Measurements from ENCODE around the gene ANO4.
A peak's percentile ranks its signal among the peaks of the same experiment; 100 is the strongest.
"Not testable (repeated sequence)": the region's sequence is repeated elsewhere in the genome, so short reads cannot be mapped to it uniquely, and the experiment has no call there.

The ANO4 gene

DNA sequence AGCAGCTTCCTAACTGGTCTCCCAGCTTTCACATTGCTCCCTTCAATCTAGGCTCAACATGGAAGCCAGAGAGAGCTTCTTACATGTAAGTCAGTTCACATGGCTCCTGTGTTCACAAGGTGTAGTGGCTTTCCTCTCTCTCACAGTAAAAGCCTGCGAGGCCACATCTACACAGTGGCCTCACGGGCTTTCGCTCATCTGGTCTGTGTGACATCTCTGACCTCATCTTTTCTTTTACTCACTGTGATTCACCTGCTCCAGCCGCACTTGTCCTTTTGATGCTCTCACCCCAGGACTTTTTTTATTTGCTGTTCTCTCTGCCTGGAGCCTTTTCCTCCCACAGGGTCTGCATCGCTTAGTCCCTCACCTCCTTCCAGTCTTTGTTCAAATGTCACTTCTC, 293.3 kb downstream of the ANO4 start:
- Histone ChIP-seq H2BK120ac (ENCODE audit: low read depth, low read length) (no peak overlapping the region), H3K4me2 (ENCODE audit: insufficient read depth, low read length, poor library complexity, severe bottlenecking) (no peak overlapping the region), H3K18ac (ENCODE audit: low read length) (no peak overlapping the region), H3K4me3 (ENCODE audit: low read length in 2 of 2) (no peak overlapping the region), H3K27ac (replicated peaks; ENCODE audit: low read length) (no peak overlapping the region), H4K91ac (ENCODE audit: low read depth, low read length, poor library complexity) (no peak overlapping the region), H4K8ac (ENCODE audit: low read depth, low read length) (no peak overlapping the region), H3K4me1 (ENCODE audit: control insufficient read depth in 2 of 2, insufficient read depth in 1 of 2, low read depth in 1 of 2, low read length in 2 of 2) (peaks cover 0 to 3% of the 10 kb centered on the region in 2 donors), H3K36me3 (replicated peaks in 1 of 2; ENCODE audit: control insufficient read depth in 2 of 2, insufficient read depth in 2 of 2, low read length in 2 of 2) (no peaks in the 10 kb centered on the region), H3K4ac (ENCODE audit: low read length) (no peak overlapping the region), H3K9ac (ENCODE audit: low read depth, low read length, poor library complexity) (no peak overlapping the region), H3K27me3 (ENCODE audit: control insufficient read depth in 3 of 3, insufficient read depth in 3 of 3, low read depth in 1 of 3, low read length in 3 of 3) (no peaks in the 10 kb centered on the region), H2BK15ac (ENCODE audit: low read length) (no peak overlapping the region), H2AFZ (ENCODE audit: low read length) (peak overlapping the region; percentile 7), H2AK5ac (ENCODE audit: low read depth, low read length) (no peak overlapping the region), H2BK12ac (ENCODE audit: low read length) (no peak overlapping the region), H3K9me3 (replicated peaks in 1 of 2; ENCODE audit: control insufficient read depth in 2 of 2, insufficient read depth in 1 of 2, low read depth in 1 of 2, low read length in 2 of 2) (no peaks in the 10 kb centered on the region), H3K23ac (ENCODE audit: low read depth, low read length, poor library complexity) (no peak overlapping the region), H2BK5ac (ENCODE audit: low read length) (no peak overlapping the region), H3K79me1 (ENCODE audit: low read depth, low read length) (no peaks in the 10 kb centered on the region), H3K14ac (ENCODE audit: low read length) (no peak overlapping the region)
- no peak for DNase-seq (ENCODE audit: low spot score)
- WGBS, 2 donors (ENCODE audit: extremely low coverage in 2 of 2, insufficient read length in 2 of 2, insufficient replicate concordance in 1 of 2) = no CpG with 5 or more reads among the region's 5 CpGs

DNA sequence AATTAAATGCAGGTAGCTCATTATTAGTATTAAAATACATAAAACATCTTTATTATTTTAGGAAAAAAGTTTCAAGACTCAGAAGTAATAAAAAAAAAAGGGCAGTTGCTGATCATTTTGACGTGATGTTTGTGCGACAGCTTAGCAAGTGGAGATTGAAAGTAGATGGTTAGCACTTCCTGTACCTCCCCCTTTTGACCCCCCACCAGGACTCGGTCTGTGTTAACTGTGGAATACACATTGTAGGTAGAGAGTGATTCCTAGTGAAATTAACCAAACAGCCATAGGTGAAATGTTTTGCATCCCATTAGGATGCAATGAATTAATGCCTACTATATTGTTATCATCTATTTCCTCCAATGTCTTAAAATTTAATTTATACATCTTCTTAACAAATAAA, 294.7 kb downstream of the ANO4 start:
- H2AK5ac ChIP-seq (ENCODE audit: low read depth, low read length) = no peak overlapping the region
- H3K79me1 ChIP-seq (ENCODE audit: low read depth, low read length) = no peaks in the 10 kb centered on the region
- no CpG with 5 or more reads among the region's 3 CpGs for WGBS, 2 donors (ENCODE audit: extremely low coverage in 2 of 2, insufficient read length in 2 of 2, insufficient replicate concordance in 1 of 2)
- H2BK12ac ChIP-seq (ENCODE audit: low read length) = no peak overlapping the region
- no peak overlapping the region for H3K4me3 ChIP-seq (ENCODE audit: low read length in 2 of 2)
- H3K18ac ChIP-seq (ENCODE audit: low read length) = no peak overlapping the region
- no peak for DNase-seq (ENCODE audit: low spot score)
- H4K91ac ChIP-seq (ENCODE audit: low read depth, low read length, poor library complexity) = no peak overlapping the region
- no peak overlapping the region for H4K8ac ChIP-seq (ENCODE audit: low read depth, low read length)
- no peak overlapping the region for H2AFZ ChIP-seq (ENCODE audit: low read length)
- no peak overlapping the region for H2BK120ac ChIP-seq (ENCODE audit: low read depth, low read length)
- no peak overlapping the region for H2BK15ac ChIP-seq (ENCODE audit: low read length)
- no peaks in the 10 kb centered on the region for H3K9me3 ChIP-seq (replicated peaks in 1 of 2; ENCODE audit: control insufficient read depth in 2 of 2, insufficient read depth in 1 of 2, low read depth in 1 of 2, low read length in 2 of 2)
- H3K27me3 ChIP-seq (ENCODE audit: control insufficient read depth in 3 of 3, insufficient read depth in 3 of 3, low read depth in 1 of 3, low read length in 3 of 3) = no peaks in the 10 kb centered on the region
- peaks cover 0 to 3% of the 10 kb centered on the region in 2 donors for H3K4me1 ChIP-seq (ENCODE audit: control insufficient read depth in 2 of 2, insufficient read depth in 1 of 2, low read depth in 1 of 2, low read length in 2 of 2)
- no peak overlapping the region for H2BK5ac ChIP-seq (ENCODE audit: low read length)
- no peak overlapping the region for H3K23ac ChIP-seq (ENCODE audit: low read depth, low read length, poor library complexity)
- no peak overlapping the region for H3K9ac ChIP-seq (ENCODE audit: low read depth, low read length, poor library complexity)
- no peaks in the 10 kb centered on the region for H3K36me3 ChIP-seq (replicated peaks in 1 of 2; ENCODE audit: control insufficient read depth in 2 of 2, insufficient read depth in 2 of 2, low read length in 2 of 2)
- H3K4ac ChIP-seq (ENCODE audit: low read length) = no peak overlapping the region
- no peak overlapping the region for H3K4me2 ChIP-seq (ENCODE audit: insufficient read depth, low read length, poor library complexity, severe bottlenecking)
- H3K14ac ChIP-seq (ENCODE audit: low read length) = no peak overlapping the region
- H3K27ac ChIP-seq (replicated peaks; ENCODE audit: low read length) = no peak overlapping the region

- H3K23ac ChIP-seq (ENCODE audit: low read depth, low read length, poor library complexity); H3K9me3 ChIP-seq (replicated peaks in 1 of 2; ENCODE audit: control insufficient read depth in 2 of 2, insufficient read depth in 1 of 2, low read depth in 1 of 2, low read length in 2 of 2); H2AK5ac ChIP-seq (ENCODE audit: low read depth, low read length); H3K27ac ChIP-seq (replicated peaks; ENCODE audit: low read length); H3K4me2 ChIP-seq (ENCODE audit: insufficient read depth, low read length, poor library complexity, severe bottlenecking); H3K18ac ChIP-seq (ENCODE audit: low read length); H2AFZ ChIP-seq (ENCODE audit: low read length); H2BK15ac ChIP-seq (ENCODE audit: low read length); H4K8ac ChIP-seq (ENCODE audit: low read depth, low read length); H3K14ac ChIP-seq (ENCODE audit: low read length); H3K4me1 ChIP-seq (ENCODE audit: control insufficient read depth in 2 of 2, insufficient read depth in 1 of 2, low read depth in 1 of 2, low read length in 2 of 2); H4K91ac ChIP-seq (ENCODE audit: low read depth, low read length, poor library complexity); H2BK12ac ChIP-seq (ENCODE audit: low read length); H3K27me3 ChIP-seq (ENCODE audit: control insufficient read depth in 3 of 3, insufficient read depth in 3 of 3, low read depth in 1 of 3, low read length in 3 of 3); H2BK120ac ChIP-seq (ENCODE audit: low read depth, low read length); H3K79me1 ChIP-seq (ENCODE audit: low read depth, low read length); H3K9ac ChIP-seq (ENCODE audit: low read depth, low read length, poor library complexity); H3K36me3 ChIP-seq (replicated peaks in 1 of 2; ENCODE audit: control insufficient read depth in 2 of 2, insufficient read depth in 2 of 2, low read length in 2 of 2); H3K4ac ChIP-seq (ENCODE audit: low read length); H3K4me3 ChIP-seq (ENCODE audit: low read length in 2 of 2); H2BK5ac ChIP-seq (ENCODE audit: low read length); DNase-seq (ENCODE audit: low spot score): not testable (repeated sequence)
- WGBS, 2 donors (ENCODE audit: extremely low coverage in 2 of 2, insufficient read length in 2 of 2, insufficient replicate concordance in 1 of 2) = no CpG with 5 or more reads among the region's 4 CpGs
Measured at GRCh38 chr12:101090222-101090621, 295.6 kb downstream of the ANO4 start.

- no peak overlapping the region for H2AK5ac ChIP-seq (ENCODE audit: low read depth, low read length)
- H3K18ac ChIP-seq (ENCODE audit: low read length) = no peak overlapping the region
- H3K9ac ChIP-seq (ENCODE audit: low read depth, low read length, poor library complexity) = no peak overlapping the region
- no peak overlapping the region for H3K4me3 ChIP-seq (ENCODE audit: low read length in 2 of 2)
- no peak overlapping the region for H2BK12ac ChIP-seq (ENCODE audit: low read length)
- no peak overlapping the region for H3K4ac ChIP-seq (ENCODE audit: low read length)
- no peak for DNase-seq (ENCODE audit: low spot score)
- no peaks in the 10 kb centered on the region for H3K36me3 ChIP-seq (replicated peaks in 1 of 2; ENCODE audit: control insufficient read depth in 2 of 2, insufficient read depth in 2 of 2, low read length in 2 of 2)
- H2AFZ ChIP-seq (ENCODE audit: low read length) = no peak overlapping the region
- no peaks in the 10 kb centered on the region for H3K4me1 ChIP-seq (ENCODE audit: control insufficient read depth in 2 of 2, insufficient read depth in 1 of 2, low read depth in 1 of 2, low read length in 2 of 2)
- H3K27ac ChIP-seq (replicated peaks; ENCODE audit: low read length) = no peak overlapping the region
- H3K27me3 ChIP-seq (ENCODE audit: control insufficient read depth in 3 of 3, insufficient read depth in 3 of 3, low read depth in 1 of 3, low read length in 3 of 3) = no peaks in the 10 kb centered on the region
- no peak overlapping the region for H4K8ac ChIP-seq (ENCODE audit: low read depth, low read length)
- no peak overlapping the region for H4K91ac ChIP-seq (ENCODE audit: low read depth, low read length, poor library complexity)
- H3K4me2 ChIP-seq (ENCODE audit: insufficient read depth, low read length, poor library complexity, severe bottlenecking) = no peak overlapping the region
- no peak overlapping the region for H3K23ac ChIP-seq (ENCODE audit: low read depth, low read length, poor library complexity)
- no CpG with 5 or more reads among the region's 5 CpGs for WGBS, 2 donors (ENCODE audit: extremely low coverage in 2 of 2, insufficient read length in 2 of 2, insufficient replicate concordance in 1 of 2)
- no peaks in the 10 kb centered on the region for H3K79me1 ChIP-seq (ENCODE audit: low read depth, low read length)
- H2BK5ac ChIP-seq (ENCODE audit: low read length) = no peak overlapping the region
- no peak overlapping the region for H2BK120ac ChIP-seq (ENCODE audit: low read depth, low read length)
- no peaks in the 10 kb centered on the region for H3K9me3 ChIP-seq (replicated peaks in 1 of 2; ENCODE audit: control insufficient read depth in 2 of 2, insufficient read depth in 1 of 2, low read depth in 1 of 2, low read length in 2 of 2)
- H3K14ac ChIP-seq (ENCODE audit: low read length) = no peak overlapping the region
- no peak overlapping the region for H2BK15ac ChIP-seq (ENCODE audit: low read length)
Measured at GRCh38 chr12:101097829-101098580, 303.4 kb downstream of the ANO4 start.
